SK-N-SH (cell line): ENCODE measurements around the gene KDSR. TPM values are rescaled to one million over a fixed set of nuclear protein-coding genes. Genes with fewer than 3 reads are reported as not detected.

Experiments used
- CTCF ChIA-PET: fragments of 300-600, 350-600 bp; formaldehyde crosslinking; extraction: SDS; loops from one replicate; lab custom pipeline; 2021; lab: Yijun Ruan, JAX
- POLR2A ChIA-PET: fragments of 350-600 bp; sonication (Branson Sonifier 250); formaldehyde crosslinking; extraction: SDS; loops from one replicate; lab custom pipeline; 2020; ENCODE audit warnings: antibody characterized with exemption, inconsistent platforms; lab: Yijun Ruan, JAX
- DNase-seq: peaks from one replicate; pipeline ENCODE4 v3.0.0; 2012
- H2AFZ ChIP-seq: fragments of 200-600 bp; sonication (generic); 2 replicates; pipeline ENCODE4 v1.8.1; 2016; ENCODE audit warnings: antibody characterized with exemption, mild to moderate bottlenecking, low read depth
- H3F3A ChIP-seq: fragments of 200-600 bp; sonication (generic); replicated peaks from 2 replicates; pipeline ENCODE3; 2016; ENCODE audit warnings: antibody characterized with exemption, mild to moderate bottlenecking; ENCODE audit not compliant: insufficient read depth
- H3K27ac ChIP-seq, 2 experiments: fragments of 200-500 bp in 1 of 2; fragments of 200-600 bp in 1 of 2; sonication (Bioruptor generic) in 1 of 2; sonication (generic), shearing (Covaris generic) in 1 of 2; 2 replicates each; pipeline versions ENCODE4 v1.5.1 to v1.6.1; 2014 to 2016; ENCODE audit warnings: low read depth in 2 of 2, inconsistent platforms in 1 of 2, low read length in 1 of 2, mild to moderate bottlenecking in 1 of 2, mixed read lengths in 1 of 2
- H3K27me3 ChIP-seq: fragments of 200-600 bp; sonication (generic), shearing (Covaris generic); 2 replicates; pipeline ENCODE4 v1.6.1; 2016; ENCODE audit warnings: mixed run types; ENCODE audit not compliant: insufficient read depth
- H3K36me3 ChIP-seq, 2 experiments: fragments of 200-500 bp in 1 of 2; fragments of 200-600 bp in 1 of 2; sonication (Bioruptor generic) in 1 of 2; sonication (generic) in 1 of 2; replicated peaks in 1 of 2; 2 replicates each; pipeline versions ENCODE3 to v1.5.1; 2014 to 2016; ENCODE audit warnings: low read length in 1 of 2, mild to moderate bottlenecking in 1 of 2; ENCODE audit not compliant: insufficient read depth in 2 of 2, control insufficient read depth in 1 of 2
- H3K4me1 ChIP-seq, 2 experiments: fragments of 200-500 bp in 1 of 2; fragments of 200-600 bp in 1 of 2; sonication (Bioruptor generic) in 1 of 2; sonication (generic), shearing (Covaris generic) in 1 of 2; 2 replicates each; pipeline versions ENCODE4 v1.5.1 to v1.6.1; 2014 to 2016; ENCODE audit warnings: low read depth in 1 of 2, low read length in 1 of 2, mixed run types in 1 of 2; ENCODE audit not compliant: insufficient read depth in 2 of 2, control insufficient read depth in 1 of 2
- H3K4me2 ChIP-seq: fragments of 200-600 bp; sonication (generic), shearing (Covaris generic); 2 replicates; pipeline ENCODE4 v1.6.1; 2017; ENCODE audit warnings: mixed run types
- H3K4me3 ChIP-seq, 2 experiments: fragments of 200-500 bp in 1 of 2; fragments of 200-600 bp in 1 of 2; sonication (Bioruptor generic) in 1 of 2; sonication (generic), shearing (Covaris generic) in 1 of 2; 2 replicates each; pipeline versions ENCODE4 v1.5.1 to v1.8.1; 2014 to 2016; ENCODE audit warnings: low read depth in 2 of 2, inconsistent platforms in 1 of 2, low read length in 1 of 2, mild to moderate bottlenecking in 1 of 2, mixed read lengths in 1 of 2, moderate library complexity in 1 of 2
- H3K79me2 ChIP-seq: fragments of 200-600 bp; sonication (generic); 2 replicates; pipeline ENCODE4 v1.8.1; 2017; ENCODE audit warnings: mild to moderate bottlenecking; ENCODE audit not compliant: insufficient read depth
- H3K9ac ChIP-seq: fragments of 200-600 bp; sonication (generic); 2 replicates; pipeline ENCODE4 v1.6.1; 2017; ENCODE audit warnings: mixed run types
- H3K9me2 ChIP-seq: fragments of 200-600 bp; sonication (generic); 2 replicates; pipeline ENCODE4 v1.6.1; 2017; ENCODE audit warnings: mixed run types
- H3K9me3 ChIP-seq: fragments of 200-600 bp; sonication (generic); 2 replicates; pipeline ENCODE4 v1.6.1; 2017; ENCODE audit warnings: mixed run types, mild to moderate bottlenecking, moderate library complexity
- H4K20me1 ChIP-seq: fragments of 200-600 bp; sonication (generic); 2 replicates; pipeline ENCODE4 v1.6.1; 2017; ENCODE audit warnings: mild to moderate bottlenecking, mixed run types; ENCODE audit not compliant: insufficient read depth
- FOXJ3 ChIP-seq: sonication (generic); formaldehyde crosslinking; IDR thresholded peaks from 2 replicates; pipeline ENCODE4 v1.5.1; 2020; ENCODE audit warnings: mild to moderate bottlenecking, missing genetic modification reagents
- GABPA ChIP-seq: IDR thresholded peaks from 2 replicates; pipeline ENCODE4 v1.4.0; 2012; ENCODE audit warnings: low read depth, mild to moderate bottlenecking
- POLR2AphosphoS5 ChIP-seq: IDR thresholded peaks from 2 replicates; pipeline ENCODE4 v1.6.1; 2012; ENCODE audit warnings: low read depth, low read length
- RXRA ChIP-seq: IDR thresholded peaks from 2 replicates; pipeline ENCODE4 v1.4.0; 2012; ENCODE audit warnings: low read depth, mild to moderate bottlenecking, borderline replicate concordance
- WGBS: methylation state at CpG from one replicate; pipeline ENCODE4 v1.1.6; 2017; ENCODE audit warnings: low lambda C conversion rate; 5-methylcytosine and 5-hydroxymethylcytosine counted together
- polyA plus RNA-seq, 3 experiments: library from polyadenylated mRNA; depleted of rRNA; stranded (reverse); fragments of >200 nt; gene quantifications; 2 replicates each; pipeline ENCODE4 v1.2.3, GENCODE V29; 2012
- TF ChIP-seq, protein P1 (sequence below): IDR thresholded peaks from 2 replicates; pipeline ENCODE4; 2012
- TF ChIP-seq, protein P2 (sequence below): fragments of 150-350 bp; IDR thresholded peaks from 2 replicates; pipeline ENCODE4 v1.6.1; 2017; ENCODE audit warnings: antibody characterized with exemption, low read length, low read depth, borderline replicate concordance
- TF ChIP-seq, protein P3 (sequence below): IDR thresholded peaks from 2 replicates; pipeline ENCODE4 v1.6.1; 2012; ENCODE audit warnings: mild to moderate bottlenecking, low read depth, low read length, moderate library complexity

KDSR gene
- polyA plus RNA-seq, 1 of the 3 experiments (the other 2 are of a cell fraction): 22.3 TPM

DNA sequence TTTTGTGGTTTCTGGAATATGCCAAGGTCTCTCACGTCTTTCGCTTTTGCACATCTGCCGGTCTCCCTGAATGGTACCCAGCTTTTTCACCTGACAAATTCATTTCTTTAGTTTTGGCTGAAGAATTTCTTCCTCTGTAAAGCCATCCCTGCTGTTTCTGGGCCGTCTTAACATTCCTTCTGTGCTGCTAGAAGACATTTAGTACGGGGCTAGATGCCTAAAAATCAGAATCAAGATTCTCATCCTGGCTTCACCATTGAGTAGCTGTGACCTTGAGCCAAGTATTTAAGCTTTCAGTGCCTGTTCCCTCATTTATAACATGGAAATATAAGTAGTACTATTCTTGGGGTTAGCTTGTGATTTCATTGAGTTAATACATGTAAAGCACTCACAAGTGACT, 41.0 kb downstream of the KDSR start (continued):
- TF ChIP-seq, protein P1, sequence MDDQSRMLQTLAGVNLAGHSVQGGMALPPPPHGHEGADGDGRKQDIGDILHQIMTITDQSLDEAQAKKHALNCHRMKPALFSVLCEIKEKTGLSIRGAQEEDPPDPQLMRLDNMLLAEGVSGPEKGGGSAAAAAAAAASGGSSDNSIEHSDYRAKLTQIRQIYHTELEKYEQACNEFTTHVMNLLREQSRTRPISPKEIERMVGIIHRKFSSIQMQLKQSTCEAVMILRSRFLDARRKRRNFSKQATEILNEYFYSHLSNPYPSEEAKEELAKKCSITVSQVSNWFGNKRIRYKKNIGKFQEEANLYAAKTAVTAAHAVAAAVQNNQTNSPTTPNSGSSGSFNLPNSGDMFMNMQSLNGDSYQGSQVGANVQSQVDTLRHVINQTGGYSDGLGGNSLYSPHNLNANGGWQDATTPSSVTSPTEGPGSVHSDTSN: no peak

DNA sequence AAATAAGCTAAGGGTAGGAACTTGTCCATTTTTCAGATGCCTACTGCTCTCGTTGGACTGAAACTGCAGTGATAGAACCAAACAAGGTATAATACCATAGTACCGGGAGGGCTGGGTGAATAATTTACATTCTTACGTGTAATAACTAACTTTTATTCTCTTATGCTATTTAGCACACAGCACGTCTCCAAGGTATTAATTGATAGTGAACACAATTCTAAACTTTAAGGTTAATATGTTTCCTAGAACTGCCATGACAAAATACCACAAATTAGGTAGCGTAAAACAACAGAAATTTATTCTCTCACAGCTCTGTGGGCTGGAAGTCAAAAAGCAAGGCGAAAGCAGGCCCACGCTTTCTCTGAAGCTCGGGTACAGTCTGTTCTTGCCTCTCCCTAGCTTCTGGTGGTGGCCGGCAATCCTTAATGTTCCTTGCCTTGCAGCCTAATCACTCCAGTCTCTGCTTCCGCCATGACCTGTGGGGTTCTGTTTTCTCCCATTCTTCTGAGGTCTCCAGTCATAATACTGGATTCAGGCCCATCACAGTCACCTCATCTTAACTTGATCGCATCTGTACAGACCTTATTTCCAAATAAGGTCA, 41.8 kb downstream of the KDSR start:
- Histone ChIP-seq H3K4me3 (no peak overlapping the region), H2AFZ (no peak overlapping the region), H3K36me3 (peaks cover 7 to 16% of the 10 kb centered on the region in 2 experiments), H3F3A (peaks cover 10% of the 10 kb centered on the region), H3K9me2 (no peaks in the 10 kb centered on the region), H3K9ac (no peak overlapping the region), H3K4me2 (no peak overlapping the region), H3K27ac (no peak overlapping the region), H3K27me3 (no peaks in the 10 kb centered on the region), H3K79me2 (no peaks in the 10 kb centered on the region), H4K20me1 (no peaks in the 10 kb centered on the region), H3K9me3 (no peaks in the 10 kb centered on the region), H3K4me1 (peaks cover 5 to 12% of the 10 kb centered on the region in 2 experiments; a peak in 2 of 4 replicates)
- DNase-seq: no peak
- TF ChIP-seq FOXJ3 (CRISPR knock-in tag) (no peak), RXRA (no peak), GABPA (no peak), POLR2AphosphoS5 (no peak)
- TF ChIP-seq, protein P2, sequence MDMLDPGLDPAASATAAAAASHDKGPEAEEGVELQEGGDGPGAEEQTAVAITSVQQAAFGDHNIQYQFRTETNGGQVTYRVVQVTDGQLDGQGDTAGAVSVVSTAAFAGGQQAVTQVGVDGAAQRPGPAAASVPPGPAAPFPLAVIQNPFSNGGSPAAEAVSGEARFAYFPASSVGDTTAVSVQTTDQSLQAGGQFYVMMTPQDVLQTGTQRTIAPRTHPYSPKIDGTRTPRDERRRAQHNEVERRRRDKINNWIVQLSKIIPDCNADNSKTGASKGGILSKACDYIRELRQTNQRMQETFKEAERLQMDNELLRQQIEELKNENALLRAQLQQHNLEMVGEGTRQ: no peak
- TF ChIP-seq, protein P3, sequence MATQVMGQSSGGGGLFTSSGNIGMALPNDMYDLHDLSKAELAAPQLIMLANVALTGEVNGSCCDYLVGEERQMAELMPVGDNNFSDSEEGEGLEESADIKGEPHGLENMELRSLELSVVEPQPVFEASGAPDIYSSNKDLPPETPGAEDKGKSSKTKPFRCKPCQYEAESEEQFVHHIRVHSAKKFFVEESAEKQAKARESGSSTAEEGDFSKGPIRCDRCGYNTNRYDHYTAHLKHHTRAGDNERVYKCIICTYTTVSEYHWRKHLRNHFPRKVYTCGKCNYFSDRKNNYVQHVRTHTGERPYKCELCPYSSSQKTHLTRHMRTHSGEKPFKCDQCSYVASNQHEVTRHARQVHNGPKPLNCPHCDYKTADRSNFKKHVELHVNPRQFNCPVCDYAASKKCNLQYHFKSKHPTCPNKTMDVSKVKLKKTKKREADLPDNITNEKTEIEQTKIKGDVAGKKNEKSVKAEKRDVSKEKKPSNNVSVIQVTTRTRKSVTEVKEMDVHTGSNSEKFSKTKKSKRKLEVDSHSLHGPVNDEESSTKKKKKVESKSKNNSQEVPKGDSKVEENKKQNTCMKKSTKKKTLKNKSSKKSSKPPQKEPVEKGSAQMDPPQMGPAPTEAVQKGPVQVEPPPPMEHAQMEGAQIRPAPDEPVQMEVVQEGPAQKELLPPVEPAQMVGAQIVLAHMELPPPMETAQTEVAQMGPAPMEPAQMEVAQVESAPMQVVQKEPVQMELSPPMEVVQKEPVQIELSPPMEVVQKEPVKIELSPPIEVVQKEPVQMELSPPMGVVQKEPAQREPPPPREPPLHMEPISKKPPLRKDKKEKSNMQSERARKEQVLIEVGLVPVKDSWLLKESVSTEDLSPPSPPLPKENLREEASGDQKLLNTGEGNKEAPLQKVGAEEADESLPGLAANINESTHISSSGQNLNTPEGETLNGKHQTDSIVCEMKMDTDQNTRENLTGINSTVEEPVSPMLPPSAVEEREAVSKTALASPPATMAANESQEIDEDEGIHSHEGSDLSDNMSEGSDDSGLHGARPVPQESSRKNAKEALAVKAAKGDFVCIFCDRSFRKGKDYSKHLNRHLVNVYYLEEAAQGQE: no peak
- 92% methylated on average over 11 of the region's 11 CpGs for WGBS
- POLR2A ChIA-PET: no interaction called here
- CTCF ChIA-PET: interaction anchor here (0.7 to 8.0 kb wide), 8 partner anchors 15 to 316 kb away, joined by 3 to 129 read pairs (median 11); no protein-coding TSS in a partner anchor
